Measurements from ENCODE around the gene ABCB11.

GRCh38 chr2:168894720-168895119, 136.4 kb downstream of the ABCB11 start:
- TF ChIP-seq POLR2A (IDR thresholded peaks at IDR 0.05) (no peak), CTCF (IDR thresholded peaks at IDR 0.05) (no peak)
